SK-N-SH (cell line): ENCODE results near the gene TBCCD1. TPM values are rescaled to one million over a fixed set of nuclear protein-coding genes. Genes with fewer than 3 reads are reported as not detected.

Source experiments
- CTCF ChIA-PET: fragments of 300-600, 350-600 bp; formaldehyde crosslinking; extraction: SDS; loops from one replicate; lab custom pipeline; 2021; lab: Yijun Ruan, JAX
- POLR2A ChIA-PET: fragments of 350-600 bp; sonication (Branson Sonifier 250); formaldehyde crosslinking; extraction: SDS; loops from one replicate; lab custom pipeline; 2020; ENCODE audit warnings: antibody characterized with exemption, inconsistent platforms; lab: Yijun Ruan, JAX
- DNase-seq: peaks from one replicate; pipeline ENCODE4 v3.0.0; 2012
- H2AFZ ChIP-seq: fragments of 200-600 bp; sonication (generic); 2 replicates; pipeline ENCODE4 v1.8.1; 2016; ENCODE audit warnings: antibody characterized with exemption, mild to moderate bottlenecking, low read depth
- H3F3A ChIP-seq: fragments of 200-600 bp; sonication (generic); replicated peaks from 2 replicates; pipeline ENCODE3; 2016; ENCODE audit warnings: antibody characterized with exemption, mild to moderate bottlenecking; ENCODE audit not compliant: insufficient read depth
- H3K27ac ChIP-seq, 2 experiments: fragments of 200-500 bp in 1 of 2; fragments of 200-600 bp in 1 of 2; sonication (Bioruptor generic) in 1 of 2; sonication (generic), shearing (Covaris generic) in 1 of 2; 2 replicates each; pipeline versions ENCODE4 v1.5.1 to v1.6.1; 2014 to 2016; ENCODE audit warnings: low read depth in 2 of 2, inconsistent platforms in 1 of 2, low read length in 1 of 2, mild to moderate bottlenecking in 1 of 2, mixed read lengths in 1 of 2
- H3K27me3 ChIP-seq: fragments of 200-600 bp; sonication (generic), shearing (Covaris generic); 2 replicates; pipeline ENCODE4 v1.6.1; 2016; ENCODE audit warnings: mixed run types; ENCODE audit not compliant: insufficient read depth
- H3K36me3 ChIP-seq, 2 experiments: fragments of 200-500 bp in 1 of 2; fragments of 200-600 bp in 1 of 2; sonication (Bioruptor generic) in 1 of 2; sonication (generic) in 1 of 2; replicated peaks in 1 of 2; 2 replicates each; pipeline versions ENCODE3 to v1.5.1; 2014 to 2016; ENCODE audit warnings: low read length in 1 of 2, mild to moderate bottlenecking in 1 of 2; ENCODE audit not compliant: insufficient read depth in 2 of 2, control insufficient read depth in 1 of 2
- H3K4me1 ChIP-seq, 2 experiments: fragments of 200-500 bp in 1 of 2; fragments of 200-600 bp in 1 of 2; sonication (Bioruptor generic) in 1 of 2; sonication (generic), shearing (Covaris generic) in 1 of 2; 2 replicates each; pipeline versions ENCODE4 v1.5.1 to v1.6.1; 2014 to 2016; ENCODE audit warnings: low read depth in 1 of 2, low read length in 1 of 2, mixed run types in 1 of 2; ENCODE audit not compliant: insufficient read depth in 2 of 2, control insufficient read depth in 1 of 2
- H3K4me2 ChIP-seq: fragments of 200-600 bp; sonication (generic), shearing (Covaris generic); 2 replicates; pipeline ENCODE4 v1.6.1; 2017; ENCODE audit warnings: mixed run types
- H3K4me3 ChIP-seq, 2 experiments: fragments of 200-500 bp in 1 of 2; fragments of 200-600 bp in 1 of 2; sonication (Bioruptor generic) in 1 of 2; sonication (generic), shearing (Covaris generic) in 1 of 2; 2 replicates each; pipeline versions ENCODE4 v1.5.1 to v1.8.1; 2014 to 2016; ENCODE audit warnings: low read depth in 2 of 2, inconsistent platforms in 1 of 2, low read length in 1 of 2, mild to moderate bottlenecking in 1 of 2, mixed read lengths in 1 of 2, moderate library complexity in 1 of 2
- H3K79me2 ChIP-seq: fragments of 200-600 bp; sonication (generic); 2 replicates; pipeline ENCODE4 v1.8.1; 2017; ENCODE audit warnings: mild to moderate bottlenecking; ENCODE audit not compliant: insufficient read depth
- H3K9ac ChIP-seq: fragments of 200-600 bp; sonication (generic); 2 replicates; pipeline ENCODE4 v1.6.1; 2017; ENCODE audit warnings: mixed run types
- H3K9me2 ChIP-seq: fragments of 200-600 bp; sonication (generic); 2 replicates; pipeline ENCODE4 v1.6.1; 2017; ENCODE audit warnings: mixed run types
- H3K9me3 ChIP-seq: fragments of 200-600 bp; sonication (generic); 2 replicates; pipeline ENCODE4 v1.6.1; 2017; ENCODE audit warnings: mixed run types, mild to moderate bottlenecking, moderate library complexity
- H4K20me1 ChIP-seq: fragments of 200-600 bp; sonication (generic); 2 replicates; pipeline ENCODE4 v1.6.1; 2017; ENCODE audit warnings: mild to moderate bottlenecking, mixed run types; ENCODE audit not compliant: insufficient read depth
- CHD2 ChIP-seq: fragments of 150-350 bp; IDR thresholded peaks from 2 replicates; pipeline ENCODE4 v1.6.1; 2018; ENCODE audit warnings: low read length; ENCODE audit not compliant: partially characterized antibody
- FOSL2 ChIP-seq: IDR thresholded peaks from 2 replicates; pipeline ENCODE4 v1.4.0; 2012; ENCODE audit warnings: low read depth, mild to moderate bottlenecking, moderate library complexity, borderline replicate concordance
- GATA2 ChIP-seq: sonication (generic); formaldehyde crosslinking; IDR thresholded peaks from 2 replicates; pipeline ENCODE4 v1.5.0; 2020; ENCODE audit warnings: mild to moderate bottlenecking, missing genetic modification reagents
- IRF3 ChIP-seq: fragments of 150-350 bp; IDR thresholded peaks from 2 replicates; pipeline ENCODE4 v1.6.1; 2016; ENCODE audit warnings: mild to moderate bottlenecking, low read depth, low read length
- PBX3 ChIP-seq: IDR thresholded peaks from 2 replicates; pipeline ENCODE4; 2012
- POLR2AphosphoS5 ChIP-seq: IDR thresholded peaks from 2 replicates; pipeline ENCODE4 v1.6.1; 2012; ENCODE audit warnings: low read depth, low read length
- RCOR1 ChIP-seq: fragments of 150-350 bp; IDR thresholded peaks from 2 replicates; pipeline ENCODE4 v1.6.1; 2017; ENCODE audit warnings: antibody characterized with exemption, low read length
- REST ChIP-seq: IDR thresholded peaks from 2 replicates; pipeline ENCODE4 v1.6.1; 2012; ENCODE audit warnings: mild to moderate bottlenecking, low read depth, low read length, moderate library complexity
- RFX5 ChIP-seq: IDR thresholded peaks from 2 replicates; pipeline ENCODE4 v1.6.1; 2012; ENCODE audit warnings: mild to moderate bottlenecking, improper control_type of control experiment, low read length
- TAF1 ChIP-seq: IDR thresholded peaks from 2 replicates; pipeline ENCODE4 v1.6.1; 2012; ENCODE audit warnings: low read depth, mild to moderate bottlenecking, low read length, moderate library complexity, borderline replicate concordance
- TCF12 ChIP-seq: IDR thresholded peaks from 2 replicates; pipeline ENCODE4 v1.4.0; 2012
- USF1 ChIP-seq: IDR thresholded peaks from 2 replicates; pipeline ENCODE4 v1.4.0; 2012; ENCODE audit warnings: low read depth, borderline replicate concordance
- USF2 ChIP-seq: fragments of 150-350 bp; IDR thresholded peaks from 2 replicates; pipeline ENCODE4 v1.6.1; 2017; ENCODE audit warnings: antibody characterized with exemption, low read length, low read depth, borderline replicate concordance
- YY1 ChIP-seq: IDR thresholded peaks from 2 replicates; pipeline ENCODE4 v1.4.0; 2012; ENCODE audit warnings: low read depth, mild to moderate bottlenecking
- WGBS: methylation state at CpG from one replicate; pipeline ENCODE4 v1.1.6; 2017; ENCODE audit warnings: low lambda C conversion rate; 5-methylcytosine and 5-hydroxymethylcytosine counted together
- polyA plus RNA-seq, 3 experiments: library from polyadenylated mRNA; depleted of rRNA; stranded (reverse); fragments of >200 nt; gene quantifications; 2 replicates each; pipeline ENCODE4 v1.2.3, GENCODE V29; 2012

TBCCD1 gene
- polyA plus RNA-seq, 1 of the 3 experiments (the other 2 are of a cell fraction), result 6.5 TPM

- TF ChIP-seq REST (no peak), YY1 (no peak), USF1 (no peak), USF2 (no peak)
These were observed 27.5 kb upstream of the TBCCD1 start (continued) for GRCh38 chr3:186594591-186595113.

- H3K27me3 ChIP-seq, result no peaks in the 10 kb centered on the region
- H3K9me2 ChIP-seq, result no peaks in the 10 kb centered on the region
- no peaks in the 10 kb centered on the region for H3F3A ChIP-seq
- H3K4me2 ChIP-seq, result no peak overlapping the region
- no peak overlapping the region for H2AFZ ChIP-seq
- no peaks in the 10 kb centered on the region for H3K79me2 ChIP-seq
- CTCF ChIA-PET, result interaction anchor here (17.4 kb wide), 1 partner anchor 21 kb away, joined by 167 read pairs; the partner anchor contains the start of gene AHSG
- no peaks in the 10 kb centered on the region for H3K36me3 ChIP-seq
- TF ChIP-seq IRF3 (no peak), FOSL2 (no peak), TCF12 (no peak), YY1 (no peak), POLR2AphosphoS5 (no peak), RCOR1 (no peak), TAF1 (no peak), CHD2 (no peak), RFX5 (no peak), PBX3 (no peak), GATA2 (no peak)
- H3K9me3 ChIP-seq, result no peaks in the 10 kb centered on the region
- no peak overlapping the region for H3K4me3 ChIP-seq
- H4K20me1 ChIP-seq, result no peaks in the 10 kb centered on the region
- no peak overlapping the region for H3K27ac ChIP-seq
- 70% methylated on average over 3 of the region's 3 CpGs for WGBS
- H3K9ac ChIP-seq, result no peak overlapping the region
- POLR2A ChIA-PET, result no interaction called here
- no peaks in the 10 kb centered on the region for H3K4me1 ChIP-seq
- no peak for DNase-seq
These were observed 26.7 kb upstream of the TBCCD1 start for GRCh38 chr3:186593862-186594261.
